ENCODE data around the gene ANKRD16. TPM values are rescaled to one million over a fixed set of nuclear protein-coding genes. Genes with fewer than 3 reads are reported as not detected.

The ANKRD16 gene
- total RNA-seq, 2 experiments from 2014 or later = 7.5 to 7.8 TPM

- Mint-ChIP-seq H3K27ac (no peak overlapping the region), H3K4me3 (no peak overlapping the region), H3K36me3 (ENCODE audit: low read depth) (peaks cover 47% of the 10 kb centered on the region), H3K4me1 (ENCODE audit: low read depth) (no peaks in the 10 kb centered on the region), H3K27me3 (no peaks in the 10 kb centered on the region), H3K9me3 (no peaks in the 10 kb centered on the region)
- no peak for TF ChIP-seq CTCF (IDR thresholded peaks at IDR 0.05)
- CTCF ChIA-PET = no interaction called here
- POLR2A ChIA-PET = no interaction called here
- no peak for ATAC-seq
- no peak for DNase-seq
- intact Hi-C loops (cut with micrococcal nuclease) = no loop called here
Observed at GRCh38 chr10:5924889-5925288, 35.2 kb upstream of the ANKRD16 start.

- ATAC-seq = no peak
- CTCF ChIA-PET = no interaction called here
- TF ChIP-seq CTCF (IDR thresholded peaks at IDR 0.05) = no peak
Observed at GRCh38 chr10:5921746-5922145, 32.1 kb upstream of the ANKRD16 start.

GRCh38 chr10:5919568-5919967 lies 29.9 kb upstream of the ANKRD16 start:
- DNase-seq = no peak
- intact Hi-C loops (cut with micrococcal nuclease) = no loop called here
- no peak for ATAC-seq
- POLR2A ChIA-PET = interaction anchor here (0.6 kb wide), 1 partner anchor 231 kb away, joined by 3 read pairs; no protein-coding TSS in a partner anchor
- no peaks in the 10 kb centered on the region for H3K9me3 Mint-ChIP-seq
- CTCF ChIA-PET = interaction anchor here (1.0 kb wide), 1 partner anchor 9 kb away, joined by 3 read pairs; no protein-coding TSS in a partner anchor
- H3K27me3 Mint-ChIP-seq = no peaks in the 10 kb centered on the region
- no peak overlapping the region for H3K27ac Mint-ChIP-seq
- TF ChIP-seq CTCF (IDR thresholded peaks at IDR 0.05) = no peak
- no peak overlapping the region for H3K4me3 Mint-ChIP-seq
- H3K4me1 Mint-ChIP-seq (ENCODE audit: low read depth) = no peaks in the 10 kb centered on the region
- peaks cover 62% of the 10 kb centered on the region for H3K36me3 Mint-ChIP-seq (ENCODE audit: low read depth)

More at GRCh38 chr10:5921746-5922145, 32.1 kb upstream of the ANKRD16 start:
- intact Hi-C loops (cut with micrococcal nuclease) = no loop called here
- H3K4me1 Mint-ChIP-seq (ENCODE audit: low read depth) = no peaks in the 10 kb centered on the region
- POLR2A ChIA-PET = interaction anchor here (1.2 kb wide), 1 partner anchor 37 kb away, joined by 4 read pairs; no protein-coding TSS in a partner anchor
- H3K4me3 Mint-ChIP-seq = no peak overlapping the region
- no peaks in the 10 kb centered on the region for H3K27me3 Mint-ChIP-seq
- H3K9me3 Mint-ChIP-seq = no peaks in the 10 kb centered on the region
- no peak for DNase-seq
- H3K36me3 Mint-ChIP-seq (ENCODE audit: low read depth) = peaks cover 51% of the 10 kb centered on the region
- no peak overlapping the region for H3K27ac Mint-ChIP-seq

- no peak for DNase-seq
- no peak overlapping the region for H3K27ac Mint-ChIP-seq
- H3K4me3 Mint-ChIP-seq = no peak overlapping the region
- no peak for TF ChIP-seq CTCF (IDR thresholded peaks at IDR 0.05)
- H3K4me1 Mint-ChIP-seq (ENCODE audit: low read depth) = no peaks in the 10 kb centered on the region
- intact Hi-C loops (cut with micrococcal nuclease) = no loop called here
- H3K27me3 Mint-ChIP-seq = no peaks in the 10 kb centered on the region
- no peak for ATAC-seq
- H3K9me3 Mint-ChIP-seq = no peaks in the 10 kb centered on the region
- ChIA-PET POLR2A (interaction anchor here (0.6 kb wide), 1 partner anchor 229 kb away, joined by 3 read pairs; no protein-coding TSS in a partner anchor), CTCF (interaction anchor here (1.0 kb wide), 1 partner anchor 9 kb away, joined by 3 read pairs; no protein-coding TSS in a partner anchor)
- peaks cover 63% of the 10 kb centered on the region for H3K36me3 Mint-ChIP-seq (ENCODE audit: low read depth)
Observed at GRCh38 chr10:5918763-5919162, 29.1 kb upstream of the ANKRD16 start.

GRCh38 chr10:5917305-5917704 lies 27.6 kb upstream of the ANKRD16 start:
- ATAC-seq (no peak), DNase-seq (no peak)
- intact Hi-C loops (cut with micrococcal nuclease) = no loop called here
- H3K9me3 Mint-ChIP-seq = no peaks in the 10 kb centered on the region
- no peaks in the 10 kb centered on the region for H3K4me1 Mint-ChIP-seq (ENCODE audit: low read depth)
- ChIA-PET POLR2A (no interaction called here), CTCF (no interaction called here)
- H3K27ac Mint-ChIP-seq = no peak overlapping the region
- H3K36me3 Mint-ChIP-seq (ENCODE audit: low read depth) = peaks cover 64% of the 10 kb centered on the region
- H3K27me3 Mint-ChIP-seq = no peaks in the 10 kb centered on the region
- H3K4me3 Mint-ChIP-seq = no peak overlapping the region
- TF ChIP-seq CTCF (IDR thresholded peaks at IDR 0.05) = no peak
